Neural cell (in vitro differentiated cells): ENCODE measurements around the gene FBXL2.

ENCODE experiments used
- CTCF ChIP-seq: fragments of 450-650 bp; IDR thresholded peaks from 2 replicates; pipeline ENCODE4 v1.5.1; 2014; ENCODE audit warnings: antibody characterized with exemption, mild to moderate bottlenecking, moderate library complexity; ENCODE audit not compliant: poor library complexity, severe bottlenecking
- EZH2 ChIP-seq: fragments of 200-600, 300-800 bp; shearing (Covaris generic), sonication (generic); IDR thresholded peaks from 2 replicates; pipeline ENCODE4 v1.6.1; 2014; ENCODE audit warnings: antibody characterized with exemption, low read length, borderline replicate concordance, mild to moderate bottlenecking; ENCODE audit not compliant: insufficient read depth, poor library complexity, severe bottlenecking
- MXI1 ChIP-seq: fragments of 450-650 bp; conservative IDR thresholded peaks from 2 replicates; pipeline ENCODE4 v1.6.1; 2014; ENCODE audit warnings: antibody characterized with exemption, mild to moderate bottlenecking; ENCODE audit not compliant: poor library complexity, severe bottlenecking
- POLR2AphosphoS5 ChIP-seq: IDR thresholded peaks from 2 replicates; pipeline ENCODE4 v1.6.1; 2012
- RAD21 ChIP-seq: fragments of 450-650 bp; conservative IDR thresholded peaks from 2 replicates; pipeline ENCODE4 v1.6.1; 2014; ENCODE audit warnings: antibody characterized with exemption, mild to moderate bottlenecking, moderate library complexity
- REST ChIP-seq: IDR thresholded peaks from 2 replicates; pipeline ENCODE4 v1.6.1; 2012; ENCODE audit warnings: borderline replicate concordance
- SMC3 ChIP-seq: fragments of 450-650 bp; conservative IDR thresholded peaks from 2 replicates; pipeline ENCODE4 v1.6.1; 2014; ENCODE audit warnings: antibody characterized with exemption, mild to moderate bottlenecking, moderate library complexity; ENCODE audit not compliant: poor library complexity
- TAF1 ChIP-seq: IDR thresholded peaks from 2 replicates; pipeline ENCODE4 v1.6.1; 2012; ENCODE audit warnings: low read depth

DNA sequence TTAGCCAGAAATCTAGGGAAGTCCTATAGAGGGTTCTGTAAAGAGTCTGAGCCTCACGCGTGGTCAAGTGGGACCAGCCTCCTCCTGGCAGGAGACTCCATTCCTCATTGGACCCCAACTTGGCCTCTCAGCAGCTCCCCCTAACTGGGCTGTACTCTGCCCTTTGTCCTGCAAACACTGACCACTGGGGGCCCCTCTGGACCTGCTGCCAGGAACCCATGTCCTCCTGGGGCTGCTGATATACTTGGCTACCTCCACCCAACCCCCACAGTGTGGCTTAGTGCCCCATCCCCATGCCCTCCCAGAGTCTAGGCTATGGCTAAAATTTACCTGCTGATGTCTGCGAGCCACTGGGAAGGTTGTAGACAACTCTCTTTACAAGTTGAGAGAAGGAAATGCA is 100.2 kb downstream of the FBXL2 start:
- no peak for TF ChIP-seq CTCF
- no peak for TF ChIP-seq SMC3
- TF ChIP-seq POLR2AphosphoS5, result no peak
- no peak for TF ChIP-seq REST
- TF ChIP-seq RAD21, result no peak
- TF ChIP-seq EZH2, result no peak
- TF ChIP-seq TAF1, result no peak
- TF ChIP-seq MXI1, result no peak
